Measurements from ENCODE around the gene CTNNA3.

CTNNA3 gene

DNA sequence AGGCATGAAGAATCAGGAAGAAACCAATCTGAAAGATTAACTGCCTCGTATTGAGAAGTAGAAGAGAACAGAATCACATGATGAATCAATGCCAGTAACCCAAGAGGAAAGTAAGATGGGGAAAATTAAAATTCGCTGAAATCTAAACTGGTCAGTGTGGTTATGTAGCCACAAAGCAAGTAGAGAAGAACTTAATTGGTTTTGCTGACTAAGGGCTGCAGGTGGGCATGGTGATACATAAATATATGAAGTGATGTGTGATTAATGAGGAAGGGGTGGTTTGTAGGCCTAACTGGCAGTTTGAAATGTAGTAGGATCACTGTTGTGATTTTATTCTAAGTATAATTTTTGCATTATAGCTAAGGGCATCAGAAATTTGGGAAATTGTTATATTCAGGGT lies 853.6 kb downstream of the CTNNA3 start:
- DNase-seq = no peak

DNA sequence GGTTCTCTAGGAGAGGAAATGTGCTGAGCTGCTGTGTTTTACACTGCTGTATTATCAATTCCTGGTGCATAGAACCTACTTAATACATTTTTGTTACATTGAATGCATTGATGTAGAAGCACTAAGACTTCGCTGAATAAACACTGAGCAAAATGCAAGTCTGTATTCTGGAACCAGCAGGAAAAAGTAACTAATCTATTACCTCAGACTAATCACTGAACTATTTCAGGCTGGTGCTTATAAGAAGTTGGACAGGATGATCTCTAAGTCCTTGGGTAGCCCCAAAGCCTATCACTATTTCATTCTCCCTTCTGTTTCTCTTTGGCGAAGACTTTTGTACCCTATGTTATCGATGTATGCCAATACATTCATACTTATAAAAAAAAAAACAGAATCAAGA lies 857.3 kb downstream of the CTNNA3 start:
- no peak for DNase-seq

DNA sequence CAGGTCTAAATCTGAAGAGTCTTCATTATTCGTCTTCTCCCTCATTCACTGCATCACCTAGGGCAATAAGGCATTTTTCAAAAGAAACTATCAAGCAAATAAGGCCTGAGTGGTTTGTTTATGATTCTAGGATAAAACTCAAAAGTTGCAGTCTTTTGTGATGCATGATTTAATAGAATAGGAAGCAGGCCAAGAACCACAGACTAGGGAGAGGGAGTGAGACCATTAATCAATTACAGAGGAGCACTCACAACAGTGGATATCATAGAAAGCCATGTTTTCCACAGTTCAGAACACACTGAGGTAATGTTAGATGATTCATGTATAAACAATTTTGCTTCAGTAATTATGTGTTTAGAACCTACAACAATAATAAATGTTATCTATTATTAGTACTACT lies 858.0 kb downstream of the CTNNA3 start:
- DNase-seq = no peak

DNA sequence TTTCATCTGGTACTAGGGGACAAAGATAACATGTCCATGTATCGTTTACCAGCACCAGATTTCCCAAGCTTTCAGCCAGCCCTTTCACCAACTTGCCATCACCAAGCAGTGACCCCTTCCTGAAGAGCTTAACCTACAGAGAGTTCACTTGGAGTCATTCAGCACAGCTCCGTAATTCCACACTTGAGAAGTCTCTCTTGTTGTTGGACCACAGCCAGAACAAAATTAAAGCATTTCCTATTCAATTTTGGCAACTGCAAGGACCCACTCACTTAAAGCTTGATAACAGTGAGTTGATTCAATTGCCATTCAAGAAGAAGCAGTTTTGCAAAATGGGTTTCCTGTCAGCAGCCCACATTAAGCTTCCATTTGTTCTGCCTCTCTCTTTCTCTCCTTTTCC lies 858.7 kb downstream of the CTNNA3 start:
- no peak for DNase-seq

DNA sequence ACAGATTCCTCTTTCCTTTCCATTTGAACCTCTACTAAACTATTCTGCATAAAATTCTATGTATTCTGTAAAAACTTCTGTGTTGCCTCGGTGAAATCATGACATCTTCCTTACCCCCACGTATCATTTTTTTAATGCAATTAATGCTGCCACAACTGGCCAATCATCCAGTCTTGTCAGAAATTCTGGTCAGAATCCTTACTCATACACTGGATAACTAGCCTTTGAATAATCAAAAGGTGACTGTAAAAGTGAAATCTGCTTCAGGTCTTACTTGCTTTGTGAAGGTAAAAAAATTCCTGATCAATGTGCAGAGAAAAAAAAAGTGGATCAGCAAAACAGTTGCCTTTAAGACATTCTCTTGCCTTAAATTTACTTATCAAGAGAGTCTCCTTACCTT lies 859.2 kb downstream of the CTNNA3 start:
- DNase-seq = no peak

DNA sequence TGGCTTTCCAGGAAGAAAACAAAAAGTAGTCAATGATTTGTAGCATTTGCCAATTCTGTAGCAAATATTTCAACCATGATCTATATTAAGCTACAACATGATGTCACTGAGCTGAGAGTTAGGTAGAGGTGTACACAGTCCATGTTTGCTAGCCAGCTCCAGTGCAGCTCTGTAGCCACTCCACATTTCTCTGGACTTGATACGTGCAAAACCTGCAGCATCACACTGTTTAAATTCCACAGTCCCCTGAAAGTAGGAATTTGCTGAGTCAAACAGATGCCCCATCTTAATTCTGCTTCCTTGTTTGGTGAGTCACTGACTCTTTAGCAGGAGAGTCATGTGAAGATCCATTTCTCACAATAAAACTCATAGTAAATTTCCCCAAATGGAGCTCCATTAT lies 859.9 kb downstream of the CTNNA3 start:
- no peak for DNase-seq

DNA sequence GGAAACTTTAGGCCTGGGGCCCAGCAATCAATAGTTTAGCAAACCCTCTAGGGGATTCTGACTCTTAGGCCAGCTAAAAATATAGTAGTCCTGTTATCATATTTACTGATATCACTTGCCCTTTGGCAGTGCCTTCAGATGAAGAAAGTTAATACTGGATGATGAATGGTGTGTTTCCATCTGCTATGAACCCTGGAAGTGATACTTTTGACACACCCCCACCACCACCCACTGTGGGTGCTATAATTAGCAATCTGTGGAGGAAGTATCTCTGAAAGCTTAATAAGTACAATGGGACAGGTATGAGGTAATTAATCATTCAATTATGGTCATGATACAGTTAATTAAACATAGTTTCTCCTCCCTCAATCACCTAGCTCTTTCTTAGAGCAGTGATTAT lies 860.6 kb downstream of the CTNNA3 start:
- DNase-seq = no peak

DNA sequence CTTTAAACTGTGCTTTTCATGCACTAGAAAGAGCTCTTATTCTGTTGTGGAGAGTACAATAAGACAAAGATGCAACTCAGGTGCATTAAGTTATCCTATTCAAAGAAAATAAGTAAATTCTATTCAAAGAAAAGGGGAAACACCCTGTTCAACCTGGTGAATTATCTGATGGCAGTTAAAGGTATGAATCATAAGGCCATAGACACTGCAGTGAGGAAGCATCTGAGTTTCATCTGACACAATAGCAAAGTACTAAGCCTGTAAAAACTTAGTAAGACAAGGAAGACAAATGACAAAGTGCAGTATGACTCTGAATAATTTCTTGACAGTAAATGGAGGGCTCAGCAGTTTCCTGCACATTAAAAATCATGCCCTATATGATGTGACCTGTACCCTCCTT lies 861.2 kb downstream of the CTNNA3 start:
- DNase-seq = no peak

DNA sequence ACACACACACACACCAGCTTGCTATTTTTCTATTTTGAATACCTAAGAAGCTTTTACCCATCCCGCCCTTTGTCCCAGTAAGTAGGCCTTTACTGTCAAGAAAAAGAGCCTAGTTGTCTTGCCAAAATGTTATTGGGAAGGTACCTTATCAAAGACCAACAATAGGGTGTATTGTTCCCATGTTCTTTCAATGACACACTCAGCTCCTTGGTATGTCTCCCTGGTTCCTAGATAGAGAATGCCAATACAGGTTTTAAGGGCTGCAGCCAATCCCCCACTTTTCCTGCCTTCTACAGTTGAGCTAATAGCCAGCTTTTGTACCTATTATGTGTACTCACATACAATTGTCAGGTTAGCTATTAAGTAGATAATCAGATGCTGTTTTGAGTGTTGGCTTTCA lies 862.1 kb downstream of the CTNNA3 start:
- DNase-seq = no peak

DNA sequence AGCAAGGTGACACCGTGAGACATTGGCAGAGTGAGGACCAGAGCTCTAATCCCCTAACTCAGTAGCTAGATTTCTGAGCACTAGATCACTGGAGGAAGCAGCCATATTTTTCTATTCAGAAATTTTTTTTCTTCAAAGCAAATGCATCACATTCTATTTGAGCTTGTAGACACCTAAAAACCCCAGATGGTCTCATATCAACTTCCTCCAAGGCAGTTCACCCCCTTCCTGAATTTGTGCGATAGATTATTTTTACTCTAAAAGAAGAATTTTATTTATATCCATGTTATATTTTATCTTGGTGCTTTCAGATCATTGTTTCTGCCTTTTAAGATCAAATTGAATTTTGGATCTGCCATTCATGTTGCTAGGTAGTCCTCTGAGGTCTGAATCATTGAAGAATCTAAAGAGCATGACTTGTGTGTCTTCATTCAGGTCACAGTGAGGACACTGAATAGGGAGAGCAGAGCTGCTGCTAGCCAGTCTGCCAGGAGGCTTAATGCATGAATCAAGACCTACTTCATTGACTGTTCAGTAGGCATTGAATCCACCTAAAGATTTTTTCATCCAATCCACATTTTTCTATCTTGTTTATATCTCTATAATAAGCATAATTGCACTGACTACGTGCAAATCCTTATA lies 863.1 kb downstream of the CTNNA3 start:
- no peak for DNase-seq

DNA sequence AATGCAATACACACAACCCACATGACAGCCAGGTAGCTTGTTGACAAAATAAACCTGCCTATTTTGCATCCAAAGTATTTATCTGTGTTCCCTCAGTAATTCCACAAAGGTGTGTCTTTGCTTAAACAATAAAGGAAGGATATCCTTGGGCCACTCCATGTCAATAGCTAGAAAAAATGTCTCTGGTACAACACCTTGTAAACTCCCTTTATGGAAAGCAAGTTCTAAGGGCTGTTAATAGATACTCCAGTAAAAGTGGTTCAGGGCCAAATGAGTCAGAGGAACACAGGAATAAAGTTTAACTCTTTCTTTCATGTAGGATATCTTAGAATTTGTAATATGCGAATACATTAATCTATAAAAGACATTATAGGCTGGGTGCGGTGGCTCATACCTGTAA lies 867.0 kb downstream of the CTNNA3 start:
- DNase-seq = no peak

DNA sequence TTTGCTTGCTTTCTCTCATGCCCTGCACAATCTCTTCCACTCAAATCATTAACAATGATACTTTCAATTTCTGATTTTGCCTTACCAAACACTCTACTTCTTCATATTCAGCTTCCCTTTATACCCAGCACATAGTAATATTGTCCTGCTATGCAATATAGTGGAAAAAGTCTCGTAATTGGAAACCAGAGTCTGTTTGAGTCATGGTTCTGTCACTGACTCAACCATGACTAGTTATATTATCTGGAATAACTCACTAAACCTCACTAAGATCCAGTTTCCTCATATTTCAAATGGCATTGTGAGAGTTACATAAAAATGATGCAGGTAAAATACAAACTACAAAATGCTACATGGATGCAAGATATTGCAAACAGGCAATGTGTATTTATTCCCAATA lies 868.6 kb downstream of the CTNNA3 start:
- DNase-seq = no peak

DNA sequence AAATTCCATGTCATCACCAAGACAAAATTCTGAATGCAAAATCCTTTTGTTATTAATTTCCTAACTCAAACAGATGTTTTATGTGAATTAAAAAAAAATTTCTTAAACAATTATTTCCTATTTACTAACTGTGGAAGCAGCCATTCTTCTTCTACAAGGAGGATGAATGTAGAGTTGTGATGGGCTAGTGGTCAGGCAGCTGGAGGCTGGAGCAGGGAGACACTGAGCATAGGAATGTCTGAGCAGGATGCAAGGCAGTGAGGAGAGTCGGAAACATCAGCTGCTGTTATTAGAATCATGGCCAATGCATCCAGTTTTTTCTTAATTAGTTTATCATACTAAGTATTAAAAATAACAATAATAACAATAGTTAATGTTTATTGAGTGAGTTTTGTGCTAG lies 872.7 kb downstream of the CTNNA3 start:
- DNase-seq = no peak

DNA sequence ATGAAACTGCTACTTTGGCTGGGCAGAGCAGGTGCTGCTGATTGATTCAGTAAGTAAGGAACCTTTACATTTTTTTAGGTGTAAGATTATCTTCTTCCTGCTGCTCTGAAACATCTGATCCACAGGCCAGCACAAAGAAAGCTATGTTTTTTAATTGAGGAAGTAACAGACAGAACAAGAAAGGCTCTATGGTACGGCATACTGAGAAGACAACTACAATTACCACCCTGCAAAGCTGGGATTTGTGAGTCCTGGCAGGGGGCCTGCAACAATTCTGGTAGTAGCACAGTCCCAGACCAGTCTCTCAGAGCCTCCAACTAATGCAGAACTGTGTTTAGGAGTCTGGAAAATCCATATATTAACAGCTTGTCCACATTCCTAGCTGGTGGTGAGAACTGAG lies 873.2 kb downstream of the CTNNA3 start:
- no peak for DNase-seq

DNA sequence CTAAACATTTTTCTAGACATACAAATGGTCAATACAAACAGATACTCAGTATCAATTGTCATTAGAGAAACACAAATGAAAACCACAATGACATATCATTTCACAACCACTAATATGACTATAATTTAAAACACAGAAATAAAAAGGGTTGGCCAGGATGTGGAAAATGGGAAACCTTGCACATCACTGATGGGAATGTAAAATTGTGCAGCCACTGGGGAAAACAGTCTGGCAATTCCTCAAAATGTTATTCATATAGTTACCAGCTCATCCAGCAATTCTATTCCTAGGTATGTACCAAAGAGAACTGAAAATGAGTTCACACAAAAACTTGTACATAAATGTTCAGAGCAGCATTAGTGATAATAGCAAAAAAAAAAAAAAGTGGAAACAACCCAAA lies 876.3 kb downstream of the CTNNA3 start:
- no peak for DNase-seq

DNA sequence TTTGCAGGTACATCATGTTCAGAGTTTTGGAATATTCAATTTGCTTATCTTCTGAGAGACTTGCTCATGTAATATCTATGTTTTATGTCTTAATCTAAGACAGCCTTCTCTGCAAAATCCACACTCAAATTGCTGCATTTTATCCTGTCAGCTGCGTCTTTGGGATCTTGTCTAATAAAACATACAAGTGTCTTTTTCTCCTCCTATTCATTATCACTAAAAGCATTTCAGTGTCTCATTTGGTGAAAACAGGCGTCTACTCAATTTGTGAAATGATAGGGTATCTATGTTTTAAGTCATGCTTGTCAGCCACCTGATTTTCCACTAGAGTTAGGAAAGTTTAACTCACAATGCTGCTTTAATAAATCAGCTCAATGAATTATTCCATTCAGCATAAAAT lies 882.9 kb downstream of the CTNNA3 start:
- no peak for DNase-seq

DNA sequence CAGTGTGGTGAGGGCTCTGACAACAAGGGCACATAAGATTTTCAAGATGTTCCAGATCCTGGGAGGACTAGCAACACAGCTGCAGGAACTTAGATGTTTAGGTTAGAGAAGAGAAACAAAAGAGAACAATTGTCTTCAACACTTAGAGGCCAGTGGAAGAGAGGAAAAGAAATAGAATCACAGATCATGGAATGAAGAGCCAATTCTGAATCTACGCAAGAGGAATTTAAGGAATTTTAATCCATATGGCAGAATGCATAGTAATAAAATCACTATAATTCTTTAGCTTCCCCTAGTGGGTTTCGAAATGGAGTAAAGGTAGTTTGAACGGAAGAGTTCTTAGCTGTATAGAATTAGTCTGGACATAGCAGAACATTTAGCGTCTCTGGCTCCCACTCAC lies 884.8 kb downstream of the CTNNA3 start:
- DNase-seq = no peak

DNA sequence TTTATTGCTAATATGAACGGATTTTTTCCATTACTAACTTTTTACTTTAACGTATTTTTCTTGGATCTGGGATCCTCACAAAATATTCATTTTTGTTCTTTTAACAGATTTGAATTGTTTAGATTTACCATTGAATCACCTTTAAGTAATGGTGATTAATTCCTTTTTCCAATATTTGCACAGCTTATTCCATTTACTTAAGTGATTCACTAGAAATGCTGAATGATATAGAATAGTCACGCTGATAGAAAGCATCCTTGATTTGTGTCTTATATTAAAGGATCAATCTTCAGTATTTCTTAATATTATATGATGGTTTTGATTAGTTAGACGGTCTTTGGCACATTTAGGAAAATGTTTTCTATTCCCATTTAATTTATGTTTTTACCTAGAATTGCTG lies 886.6 kb downstream of the CTNNA3 start:
- no peak for DNase-seq

DNA sequence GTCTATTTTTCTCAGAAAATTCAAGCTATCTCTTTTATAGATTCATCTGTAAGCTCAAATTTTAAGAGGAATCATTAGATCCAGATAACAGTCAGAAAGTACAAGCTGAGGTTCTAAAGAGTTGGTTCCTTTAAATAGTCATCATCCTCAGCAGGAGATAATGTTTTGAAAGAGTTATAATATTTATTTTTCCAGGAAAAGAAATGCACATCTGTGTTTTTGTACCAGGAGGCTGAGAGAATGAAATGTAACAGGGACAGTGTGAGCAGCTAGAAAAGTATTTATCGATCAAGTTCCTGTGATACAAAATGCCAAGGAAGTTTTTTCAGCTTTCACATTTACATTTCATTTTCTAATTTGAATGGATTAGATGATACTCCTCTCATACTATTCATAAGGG lies 890.4 kb downstream of the CTNNA3 start:
- no peak for DNase-seq

DNA sequence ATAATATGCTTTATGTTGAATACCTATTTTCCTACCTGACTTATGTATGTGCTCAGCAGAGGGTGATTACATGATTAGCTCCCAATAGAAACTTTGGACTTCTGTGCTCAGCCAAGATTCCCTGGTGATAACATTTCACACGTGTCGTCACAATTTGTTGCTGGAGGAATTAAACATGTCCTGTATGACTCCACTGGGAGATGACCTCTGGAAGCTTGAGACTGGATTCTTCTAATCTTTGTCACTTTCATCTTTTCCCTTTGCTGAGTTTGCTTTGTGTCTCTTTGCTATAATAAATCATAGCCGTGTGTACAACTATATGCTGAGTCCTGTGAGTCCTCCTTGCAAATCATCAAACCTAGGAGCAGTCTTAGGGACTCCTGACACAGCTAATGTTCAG lies 891.0 kb downstream of the CTNNA3 start:
- DNase-seq = no peak

DNA sequence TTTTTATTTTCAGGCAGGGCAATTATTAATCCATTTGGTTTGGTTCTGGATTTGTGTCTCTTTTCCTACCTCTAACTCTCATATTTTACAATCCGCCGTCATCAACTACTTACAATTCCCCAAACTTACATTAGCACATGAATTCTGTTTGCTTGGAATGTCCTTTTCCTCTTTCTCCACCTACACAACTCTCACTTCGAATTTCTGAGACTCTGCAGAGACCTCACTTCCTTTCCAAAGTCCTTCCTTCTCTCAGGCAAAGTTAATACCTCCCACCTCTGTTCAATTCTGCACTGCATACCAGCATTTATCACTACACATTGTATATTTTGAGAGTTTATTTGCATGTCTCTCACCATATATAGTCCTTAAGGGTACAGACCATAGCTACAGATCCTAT lies 892.8 kb downstream of the CTNNA3 start:
- DNase-seq = no peak

DNA sequence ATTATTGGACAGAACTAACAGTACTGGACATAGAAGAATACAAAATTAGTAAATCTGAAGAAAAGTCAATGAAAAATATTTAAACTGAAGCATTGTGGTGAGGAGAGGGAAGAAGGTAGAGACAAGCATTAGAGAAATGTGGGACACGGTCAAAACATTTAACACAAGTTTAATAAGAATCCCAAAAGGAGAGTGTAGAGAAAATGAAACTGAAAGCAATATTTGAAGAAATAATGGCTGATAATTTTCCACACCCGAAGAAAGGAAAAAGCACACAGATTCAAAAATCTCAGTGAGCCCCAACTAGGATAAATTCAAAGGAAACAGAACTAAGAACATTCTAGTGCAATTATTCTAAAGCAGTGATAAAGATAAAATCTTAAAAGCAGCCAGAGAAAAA lies 896.5 kb downstream of the CTNNA3 start:
- DNase-seq = no peak

DNA sequence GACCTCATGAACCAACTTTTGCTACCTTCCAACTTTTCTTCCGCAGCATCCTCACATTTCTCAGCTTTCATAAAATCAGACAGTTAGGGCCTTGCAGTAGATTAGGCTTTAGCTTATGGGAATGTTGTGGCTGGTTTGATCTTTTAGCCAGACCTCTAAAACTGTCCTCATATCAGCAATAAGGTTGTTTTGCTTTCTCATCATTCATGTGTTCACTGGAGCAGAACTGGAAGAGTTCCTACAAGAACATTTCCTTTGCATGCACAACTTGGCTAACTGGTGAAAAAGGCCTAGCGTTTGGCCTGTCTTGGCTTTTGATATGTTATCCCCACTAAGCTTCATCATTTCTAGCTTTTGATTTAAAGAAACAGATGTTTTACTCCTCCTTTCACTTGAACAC lies 900.1 kb downstream of the CTNNA3 start:
- no peak for DNase-seq

DNA sequence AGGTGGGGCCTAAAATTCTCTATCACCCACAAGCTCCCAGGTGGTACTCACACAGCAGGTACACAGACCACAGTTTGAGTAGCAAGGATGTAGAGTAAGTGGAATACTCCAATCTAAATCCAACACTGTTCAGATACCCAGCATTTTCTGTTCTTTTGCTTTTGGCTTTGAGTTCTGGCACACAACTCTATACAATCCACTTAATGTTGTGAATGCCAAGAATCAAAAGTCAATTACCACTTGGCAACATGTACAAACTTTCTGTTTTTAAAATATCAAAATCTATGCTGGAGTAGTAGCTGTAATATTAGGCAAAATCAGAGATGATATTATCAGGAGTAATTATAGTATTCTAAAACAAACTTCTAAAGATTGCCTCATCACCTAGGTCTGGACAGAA lies 903.6 kb downstream of the CTNNA3 start:
- no peak for DNase-seq

DNA sequence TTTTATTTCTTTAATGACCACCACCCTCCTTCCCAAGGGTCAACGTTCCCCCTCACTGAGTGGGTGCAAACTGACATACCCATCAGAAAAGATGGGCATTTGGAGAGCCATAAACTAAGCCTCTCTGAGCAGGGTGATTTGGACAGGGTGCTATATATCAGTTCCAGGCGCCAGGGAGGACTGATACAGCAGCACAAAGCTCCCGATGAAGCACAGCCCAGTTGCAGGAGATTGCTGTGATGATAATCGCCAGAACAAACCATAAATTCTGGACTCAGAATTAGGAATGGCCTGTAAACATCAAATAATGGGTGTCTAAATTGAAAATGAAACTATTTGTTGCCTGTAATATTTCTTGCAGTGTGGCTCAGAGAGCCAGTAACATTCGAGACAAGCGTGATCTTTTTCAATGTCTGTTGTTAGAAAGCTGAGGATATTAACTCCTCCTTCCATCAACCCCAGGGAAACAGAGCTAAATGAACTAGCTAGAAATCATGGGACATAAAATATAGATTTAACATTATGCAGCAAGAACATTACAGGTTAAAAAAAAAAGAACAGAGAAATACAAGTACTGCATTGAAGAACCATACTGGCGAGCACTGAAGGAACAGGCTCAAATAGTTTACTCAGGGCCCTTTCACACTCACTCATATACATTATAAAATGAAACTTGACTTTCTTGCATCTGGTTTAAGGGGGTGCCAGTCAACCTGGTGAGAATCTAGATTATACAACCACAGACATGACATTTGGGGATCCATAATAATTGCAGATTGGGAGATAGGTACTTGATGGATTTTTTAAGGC lies 907.6 kb downstream of the CTNNA3 start:
- no peak for DNase-seq

Measured in NCI-H1105 (cell line).